Gastrocnemius medialis (tissue), 4 donors: Measurements from ENCODE around the gene PRKCA.

ENCODE experiments used
- CTCF ChIP-seq, 5 experiments: fragments of 450-650 bp in 3 of 5; fragments of 200-600 bp in 2 of 5; sonication (generic) in 2 of 5; IDR thresholded peaks in 4 of 5; conservative IDR thresholded peaks in 1 of 5; 1 replicate in 4 of 5; 2 replicates in 1 of 5; pipeline ENCODE4 v1.5.1; 2016 to 2019; ENCODE audit warnings: antibody characterized with exemption in 5 of 5, mild to moderate bottlenecking in 3 of 5, moderate library complexity in 3 of 5
- POLR2A ChIP-seq, 2 donors: fragments of 450-650 bp; IDR thresholded peaks; one replicate each; pipeline ENCODE4 v1.6.1; 2017; ENCODE audit warnings: antibody characterized with exemption in 2 of 2, mild to moderate bottlenecking in 2 of 2, moderate library complexity in 2 of 2

GRCh38 chr17:66750116-66750515, 447.7 kb downstream of the PRKCA start:
- TF ChIP-seq CTCF (IDR thresholded peaks at IDR 0.05 in 4 of 5, conservative IDR thresholded peaks at IDR 0.05 in 1 of 5), result no peak
- no peak for TF ChIP-seq POLR2A (IDR thresholded peaks at IDR 0.05)
